Germinal center (tissue), 1 donor: ENCODE measurements around the gene MAPK8.

ENCODE experiments used
- DNase-seq: peaks from one replicate; pipeline ENCODE4 v3.0.0; 2012; ENCODE audit warnings: mixed read lengths, low spot score

MAPK8 gene

DNA sequence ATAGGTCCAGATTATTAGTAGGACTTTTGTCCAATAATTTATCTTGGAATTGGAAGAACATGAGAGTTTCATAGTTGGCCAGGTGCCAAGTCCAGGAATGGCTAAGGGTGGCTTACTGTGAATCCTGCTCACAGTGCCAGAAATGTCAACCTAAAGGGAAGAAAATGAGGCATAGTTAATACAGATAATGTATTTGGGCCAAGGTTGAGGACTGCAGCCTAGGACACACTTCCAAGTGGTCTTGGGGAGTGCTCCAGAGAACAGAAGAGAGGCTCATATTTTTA is 78.2 kb downstream of the MAPK8 start:
- no peak for DNase-seq

DNA sequence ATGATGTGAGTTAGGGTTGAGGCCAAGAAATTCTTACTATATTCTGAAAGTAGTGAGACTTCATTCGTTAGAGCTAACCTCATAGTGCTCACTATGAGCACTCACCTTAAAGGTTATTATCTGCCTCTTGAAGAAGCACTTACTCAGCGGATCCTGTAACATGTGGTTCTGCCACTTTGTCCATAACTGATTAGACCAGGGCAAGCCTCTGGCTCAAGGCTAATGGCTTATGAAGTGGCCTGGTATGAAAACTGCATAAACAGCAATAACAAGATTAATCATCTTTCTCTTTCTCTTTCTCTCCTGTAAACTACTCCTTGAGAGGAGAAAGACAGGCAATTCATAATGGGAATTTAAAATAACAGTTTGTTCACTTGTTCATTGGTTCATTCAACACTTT is 82.8 kb downstream of the MAPK8 start:
- no peak for DNase-seq

DNA sequence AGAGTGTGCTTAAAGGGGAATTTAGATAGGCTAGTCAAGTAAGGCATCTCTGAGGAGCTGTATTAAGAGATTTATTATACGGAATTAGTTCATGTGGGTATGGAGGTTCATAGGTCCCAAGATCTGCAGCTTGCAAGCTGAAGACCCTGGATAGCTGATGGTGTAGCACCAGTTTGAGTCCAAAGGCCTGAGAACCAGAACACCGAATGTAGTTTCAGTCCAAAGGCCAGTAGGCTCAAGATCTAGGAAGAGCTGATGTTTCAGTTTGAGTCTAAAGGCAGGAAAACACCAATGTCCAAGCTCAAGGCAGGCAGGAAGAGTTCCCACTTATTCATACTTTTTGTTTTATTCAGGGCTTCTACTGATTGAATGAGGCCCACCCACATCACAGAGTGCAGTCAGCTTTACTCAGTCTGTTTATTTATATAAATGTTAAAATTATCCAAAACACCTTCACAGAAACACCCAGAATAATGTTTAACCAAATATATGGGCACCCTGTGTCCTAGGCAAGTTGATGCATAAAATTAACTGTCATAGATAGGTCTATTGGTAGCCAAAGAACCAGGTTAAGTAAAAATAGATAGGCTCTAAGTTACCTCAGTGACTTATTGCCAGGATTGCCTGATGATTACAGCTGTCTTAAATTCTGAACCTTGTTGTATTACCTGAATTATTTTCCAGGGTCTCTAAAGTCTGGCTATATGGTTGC is 83.5 kb downstream of the MAPK8 start:
- DNase-seq = no peak

DNA sequence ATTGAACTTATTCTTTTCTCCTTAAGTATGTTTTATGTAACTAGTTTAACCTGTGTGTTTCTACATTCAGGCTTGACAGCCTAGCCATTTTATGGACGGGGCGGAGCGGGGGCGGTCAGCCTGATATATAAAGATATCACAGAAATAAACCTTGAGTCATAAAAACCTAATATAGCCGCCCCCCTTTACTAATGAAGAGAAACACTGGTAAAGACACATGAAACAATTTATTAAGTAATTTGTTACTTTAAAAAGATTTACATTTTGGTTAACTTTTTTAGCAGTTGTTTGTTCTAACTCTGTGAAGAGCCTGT is 84.0 kb downstream of the MAPK8 start:
- no peak for DNase-seq

DNA sequence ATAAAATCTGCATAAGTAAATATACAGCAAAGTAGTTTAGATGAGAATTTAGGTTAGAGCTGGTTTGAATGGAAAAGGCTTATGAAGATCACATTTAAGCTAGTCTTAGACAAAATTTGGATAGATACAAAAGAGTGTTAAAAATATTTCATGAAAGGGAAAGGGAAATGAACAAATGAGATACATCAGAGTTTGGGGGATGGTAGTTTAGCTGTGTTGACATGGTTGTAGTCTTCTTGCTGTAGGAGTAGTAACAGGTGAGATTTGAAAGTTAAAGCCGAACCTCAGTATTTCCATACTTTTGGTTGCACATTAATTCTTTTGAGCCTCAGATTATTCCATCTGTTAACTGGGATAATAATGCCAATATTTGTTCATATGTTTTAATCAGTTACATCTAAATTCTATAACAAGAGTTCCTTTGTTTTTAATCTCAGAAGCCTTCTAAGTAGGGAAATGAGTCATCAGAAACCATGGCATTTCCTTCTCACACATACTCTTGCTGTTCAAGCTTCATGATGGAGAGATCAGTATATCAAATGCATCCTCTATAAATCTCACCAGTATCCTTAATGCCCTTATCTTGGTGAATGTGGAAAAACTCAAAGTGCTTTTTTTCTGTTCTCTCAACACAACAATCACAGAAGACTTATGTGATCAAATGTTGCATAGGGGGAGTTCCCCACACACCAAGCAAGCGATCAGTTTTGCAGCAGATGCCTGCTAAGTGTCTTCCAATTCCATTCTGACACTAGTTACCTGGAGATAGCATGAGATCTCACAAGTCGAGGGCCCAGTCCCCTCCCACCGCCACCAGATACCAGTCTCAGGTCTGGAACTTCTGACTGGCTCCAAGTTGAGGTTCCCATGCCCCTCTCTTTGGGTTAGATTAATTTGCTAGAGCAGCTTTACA is 84.7 kb downstream of the MAPK8 start:
- DNase-seq = no peak

GRCh38 chr10:48391994-48392393 is 85.5 kb downstream of the MAPK8 start:
- no peak for DNase-seq

- DNase-seq = no peak
Observed at GRCh38 chr10:48398261-48398660, 91.8 kb downstream of the MAPK8 start.

DNA sequence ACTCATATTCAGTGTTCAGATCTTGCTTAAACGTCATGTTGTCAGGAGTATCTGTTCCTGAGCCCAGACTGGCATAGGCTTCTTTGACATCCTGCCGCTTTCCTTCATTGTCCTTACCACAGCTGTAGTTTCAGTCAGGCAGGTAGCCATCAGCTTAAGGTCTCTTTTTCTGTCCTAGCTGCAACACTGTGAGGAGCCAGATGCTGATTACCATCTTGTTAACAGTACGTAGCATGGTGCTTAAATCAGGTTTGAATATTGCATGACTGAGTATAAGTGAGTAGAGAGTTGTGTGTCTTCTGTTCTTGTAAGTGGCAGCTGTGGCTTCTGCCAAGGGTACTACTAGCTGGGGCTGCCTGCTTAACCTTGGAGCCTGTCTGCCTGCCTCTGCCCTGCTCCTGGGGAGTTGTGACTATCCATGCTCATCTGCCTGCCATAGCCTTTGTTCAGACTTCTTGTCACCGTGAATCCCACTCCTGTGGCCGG is 92.6 kb downstream of the MAPK8 start:
- no peak for DNase-seq

- DNase-seq = no peak
Observed at GRCh38 chr10:48399551-48399950, 93.1 kb downstream of the MAPK8 start.

DNA sequence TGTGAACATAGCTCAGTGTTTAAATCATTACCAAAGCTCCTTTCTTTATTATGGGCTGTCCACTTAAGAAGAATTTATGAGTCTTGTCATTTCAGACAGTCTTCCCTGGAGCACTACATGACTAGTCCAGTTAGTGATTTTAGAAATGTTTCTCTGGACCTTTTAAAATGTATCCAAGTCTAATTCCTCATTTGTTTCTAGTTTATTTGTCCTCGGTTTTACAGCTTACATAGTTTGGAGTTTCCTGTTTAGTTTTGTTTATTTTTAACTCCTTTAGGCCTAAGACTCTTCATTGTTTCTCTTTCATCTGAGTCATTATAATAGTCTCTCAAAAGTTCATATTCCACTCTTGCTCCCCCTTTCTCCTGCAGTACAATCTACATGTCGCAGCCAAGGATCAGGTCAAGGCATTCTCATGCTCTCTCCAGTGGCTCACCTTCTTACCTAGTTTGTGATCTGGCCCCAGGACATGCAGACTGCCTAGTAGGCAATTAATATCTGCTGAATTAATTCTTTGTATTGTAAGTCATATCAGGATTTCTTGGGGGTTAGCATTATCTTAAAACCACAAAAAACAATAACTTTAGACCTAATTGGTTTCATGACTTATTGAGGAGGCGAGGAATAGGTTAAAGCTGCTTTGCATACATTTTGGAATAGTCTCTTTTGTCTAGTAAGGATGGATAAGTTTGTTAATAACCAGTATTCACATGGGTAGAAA is 93.8 kb downstream of the MAPK8 start:
- no peak for DNase-seq

- DNase-seq = no peak
Observed at GRCh38 chr10:48400850-48401220, 94.4 kb downstream of the MAPK8 start.

DNA sequence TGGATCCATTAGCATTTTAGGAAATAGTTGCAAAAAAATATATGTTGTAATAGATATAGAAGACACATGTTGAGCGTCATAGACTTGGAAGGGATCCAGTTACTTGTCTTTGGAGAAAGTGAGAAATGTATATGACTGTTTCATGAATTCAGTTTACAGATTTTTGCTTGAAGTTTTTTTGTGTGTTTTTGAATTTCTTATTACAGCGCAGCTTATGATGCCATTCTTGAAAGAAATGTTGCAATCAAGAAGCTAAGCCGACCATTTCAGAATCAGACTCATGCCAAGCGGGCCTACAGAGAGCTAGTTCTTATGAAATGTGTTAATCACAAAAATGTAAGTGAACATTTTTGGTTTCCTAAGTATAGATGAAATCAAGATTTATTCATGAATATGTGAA is 98.2 kb downstream of the MAPK8 start:
- DNase-seq = no peak

GRCh38 chr10:48406204-48406603 is 99.7 kb downstream of the MAPK8 start:
- no peak for DNase-seq

DNA sequence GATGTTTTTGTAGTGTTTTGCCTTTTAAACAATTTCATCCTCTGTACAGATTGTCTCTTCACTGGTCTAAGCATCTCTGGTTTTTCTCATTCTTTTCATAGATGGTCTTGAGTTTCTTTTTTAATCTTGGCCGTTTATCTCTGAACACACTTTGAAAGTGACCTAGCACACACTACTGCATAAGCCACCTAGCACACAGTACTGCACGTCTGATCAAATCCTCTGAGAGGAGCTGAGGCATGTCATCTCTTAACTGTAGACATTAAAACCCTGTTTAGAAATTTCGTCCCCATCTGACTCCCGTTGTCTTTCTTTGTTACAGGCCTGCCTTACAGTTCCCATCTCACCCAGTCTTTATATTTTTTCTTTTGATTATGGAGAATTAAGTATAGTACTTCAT is 100.2 kb downstream of the MAPK8 start:
- DNase-seq = no peak

- DNase-seq = no peak
Observed at GRCh38 chr10:48410503-48410902, 104.0 kb downstream of the MAPK8 start.

DNA sequence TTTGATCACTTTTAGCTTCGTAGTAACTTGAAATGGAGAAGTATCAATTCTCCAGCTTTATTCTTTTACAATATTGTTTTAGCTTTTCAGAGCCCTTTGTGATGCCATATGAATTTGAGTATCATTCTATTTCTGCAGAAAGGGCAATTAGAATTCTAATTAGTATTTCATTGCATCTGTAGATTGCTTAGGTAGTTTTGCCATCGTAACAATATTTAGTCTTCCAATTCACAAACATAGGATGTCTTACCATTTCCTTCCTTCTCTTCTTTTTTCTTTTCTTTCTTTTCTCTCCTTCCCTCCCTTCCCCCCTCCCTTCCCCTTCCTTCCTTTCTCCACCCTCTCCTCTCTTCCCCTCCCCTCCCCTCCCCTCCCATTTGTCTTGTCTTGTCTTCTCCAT is 105.0 kb downstream of the MAPK8 start:
- DNase-seq = no peak

DNA sequence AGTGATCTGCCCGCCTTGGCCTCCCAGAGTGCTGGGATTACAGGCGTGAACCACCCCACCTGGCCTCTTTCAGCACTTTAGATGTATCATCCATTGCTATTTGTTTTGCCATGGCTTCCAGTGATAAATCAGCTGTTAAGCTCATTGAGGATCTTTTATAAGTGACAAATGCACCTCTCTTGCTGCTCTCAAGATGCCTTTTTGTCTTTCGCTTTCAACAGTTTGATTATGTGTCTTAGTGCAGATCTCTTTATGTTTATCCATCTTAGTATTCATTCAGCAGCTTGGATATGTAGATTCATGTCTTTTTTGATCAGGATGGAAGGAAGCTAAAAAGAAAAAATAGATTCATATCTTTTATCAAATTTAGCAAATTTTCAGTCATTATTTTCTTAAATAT is 105.6 kb downstream of the MAPK8 start:
- no peak for DNase-seq

DNA sequence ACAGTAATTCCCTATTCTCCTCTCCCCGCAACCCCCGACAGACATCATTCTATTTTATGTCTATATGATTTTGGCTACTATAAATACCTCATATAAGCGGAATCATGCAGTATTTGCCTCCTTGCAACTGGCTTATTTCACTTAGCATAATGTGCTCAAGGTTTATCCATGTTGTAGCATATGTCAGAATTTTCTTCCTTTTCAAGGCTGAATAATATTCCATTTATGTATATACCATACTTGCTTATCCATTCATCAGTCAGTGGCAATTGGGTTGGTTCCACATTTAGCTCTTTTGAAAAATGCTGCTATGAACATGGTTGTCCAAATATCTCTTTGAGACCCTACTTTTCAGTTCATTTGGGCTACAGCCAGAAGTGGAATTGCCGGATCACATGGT is 106.5 kb downstream of the MAPK8 start:
- no peak for DNase-seq

- no peak for DNase-seq
Observed at GRCh38 chr10:48414160-48414559, 107.7 kb downstream of the MAPK8 start.

- DNase-seq = no peak
Observed at GRCh38 chr10:48414778-48415177, 108.3 kb downstream of the MAPK8 start.

DNA sequence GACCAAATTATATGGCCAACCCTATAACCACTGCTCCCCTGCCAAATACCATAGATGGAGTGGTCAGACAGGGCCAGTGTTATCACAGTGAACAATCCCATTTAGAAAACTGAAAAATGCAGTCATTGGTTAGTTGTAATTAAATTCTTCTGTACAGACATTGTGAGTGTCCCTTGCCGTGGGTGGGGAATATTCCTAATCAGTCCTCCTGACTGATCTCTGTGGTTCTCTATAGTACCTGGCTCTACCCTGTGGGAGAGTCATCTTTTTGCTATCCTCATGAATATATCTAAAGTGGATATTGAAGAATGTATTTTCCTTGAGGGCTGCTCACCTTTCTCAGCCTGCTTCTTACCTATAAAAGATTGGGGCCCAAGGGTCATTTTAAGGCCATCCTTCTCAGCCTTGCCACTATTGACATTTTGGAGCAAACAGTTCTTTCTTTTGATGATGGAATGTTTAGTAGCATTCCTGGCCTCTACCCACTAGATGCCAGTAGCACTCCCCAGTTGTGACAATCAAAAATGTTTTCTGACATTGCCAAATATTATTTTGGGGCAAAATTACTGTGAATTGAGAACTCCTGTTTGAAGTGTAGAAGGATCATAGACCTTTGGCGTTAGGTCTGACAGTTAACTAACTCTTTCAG is 110.2 kb downstream of the MAPK8 start:
- DNase-seq = no peak

- DNase-seq = no peak
Observed at GRCh38 chr10:48417374-48417773, 110.9 kb downstream of the MAPK8 start.
